ENCODE data around the gene AMDHD2. TPM values are rescaled to one million over a fixed set of nuclear protein-coding genes. Genes with fewer than 3 reads are reported as not detected.

The AMDHD2 gene
- total and polyA plus RNA-seq, 2 experiments from 2014 or later, result 20.2 to 68.1 TPM

DNA sequence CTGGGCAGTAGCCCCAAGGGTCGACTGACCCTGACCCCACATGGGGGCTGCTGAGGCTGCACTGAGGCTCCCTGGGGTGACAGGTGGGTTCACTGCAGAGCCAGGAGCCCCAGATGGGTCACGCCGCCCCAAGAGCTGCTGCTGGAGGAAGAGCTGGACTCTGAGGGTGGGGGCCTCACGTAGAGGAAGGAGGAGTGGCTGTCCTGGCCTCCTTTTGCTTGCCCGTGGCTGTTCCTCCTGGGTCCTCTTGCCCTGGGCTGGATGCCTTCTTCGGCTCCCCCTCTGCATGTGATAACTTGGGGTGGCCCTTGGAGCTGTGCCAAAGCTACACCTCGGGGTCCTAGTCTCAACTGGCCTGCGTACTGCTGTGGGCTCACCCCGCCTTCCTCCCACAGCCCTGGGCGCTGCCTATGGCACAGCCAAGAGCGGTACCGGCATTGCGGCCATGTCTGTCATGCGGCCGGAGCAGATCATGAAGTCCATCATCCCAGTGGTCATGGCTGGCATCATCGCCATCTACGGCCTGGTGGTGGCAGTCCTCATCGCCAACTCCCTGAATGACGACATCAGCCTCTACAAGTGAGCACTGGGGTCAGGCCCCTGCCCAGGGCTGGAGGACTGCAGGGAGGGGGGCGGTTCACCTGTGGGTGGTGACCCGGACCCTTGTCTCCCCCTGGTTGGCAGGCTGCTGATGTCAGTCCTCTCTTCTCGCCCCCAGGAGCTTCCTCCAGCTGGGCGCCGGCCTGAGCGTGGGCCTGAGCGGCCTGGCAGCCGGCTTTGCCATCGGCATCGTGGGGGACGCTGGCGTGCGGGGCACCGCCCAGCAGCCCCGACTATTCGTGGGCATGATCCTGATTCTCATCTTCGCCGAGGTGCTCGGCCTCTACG is 1.1 kb upstream of the AMDHD2 start:
- Mint-ChIP-seq H3K27ac (peak overlapping the region; percentile 93; the same call in 1 of the 2 replicates), H3K4me1 (peaks cover 37% of the 10 kb centered on the region)
- no peak for TF ChIP-seq ZNF331 (CRISPR knock-in tag; IDR thresholded peaks at IDR 0.05; ENCODE audit: low read depth)
- TF ChIP-seq, protein P1, sequence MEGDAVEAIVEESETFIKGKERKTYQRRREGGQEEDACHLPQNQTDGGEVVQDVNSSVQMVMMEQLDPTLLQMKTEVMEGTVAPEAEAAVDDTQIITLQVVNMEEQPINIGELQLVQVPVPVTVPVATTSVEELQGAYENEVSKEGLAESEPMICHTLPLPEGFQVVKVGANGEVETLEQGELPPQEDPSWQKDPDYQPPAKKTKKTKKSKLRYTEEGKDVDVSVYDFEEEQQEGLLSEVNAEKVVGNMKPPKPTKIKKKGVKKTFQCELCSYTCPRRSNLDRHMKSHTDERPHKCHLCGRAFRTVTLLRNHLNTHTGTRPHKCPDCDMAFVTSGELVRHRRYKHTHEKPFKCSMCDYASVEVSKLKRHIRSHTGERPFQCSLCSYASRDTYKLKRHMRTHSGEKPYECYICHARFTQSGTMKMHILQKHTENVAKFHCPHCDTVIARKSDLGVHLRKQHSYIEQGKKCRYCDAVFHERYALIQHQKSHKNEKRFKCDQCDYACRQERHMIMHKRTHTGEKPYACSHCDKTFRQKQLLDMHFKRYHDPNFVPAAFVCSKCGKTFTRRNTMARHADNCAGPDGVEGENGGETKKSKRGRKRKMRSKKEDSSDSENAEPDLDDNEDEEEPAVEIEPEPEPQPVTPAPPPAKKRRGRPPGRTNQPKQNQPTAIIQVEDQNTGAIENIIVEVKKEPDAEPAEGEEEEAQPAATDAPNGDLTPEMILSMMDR (conservative IDR thresholded peaks at IDR 0.05; ENCODE audit: low read depth in 2 of 2), result peak in 1 of 2 experiments; percentile 14; a peak in 1 of 4 replicates

DNA sequence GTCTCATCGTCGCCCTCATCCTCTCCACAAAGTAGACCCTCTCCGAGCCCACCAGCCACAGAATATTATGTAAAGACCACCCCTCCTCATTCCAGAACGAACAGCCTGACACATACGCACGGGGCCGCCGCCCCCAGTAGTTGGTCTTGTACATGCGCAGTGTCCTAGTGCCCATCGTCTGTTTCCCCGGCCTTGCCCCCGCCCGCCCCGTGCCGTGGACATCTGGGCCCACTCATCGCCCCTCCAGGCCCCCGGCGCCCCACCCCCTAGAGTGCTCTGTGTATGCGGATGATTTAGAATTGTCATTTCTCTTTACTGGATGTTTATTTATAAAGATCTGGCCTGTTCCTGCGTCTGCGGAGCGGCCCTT is 475 bp upstream of the AMDHD2 start:
- Histone ChIP-seq H3K36me3 (ENCODE audit: insufficient read depth) (no peaks in the 10 kb centered on the region), H3K27me3 (ENCODE audit: insufficient read depth) (no peaks in the 10 kb centered on the region), H3K9me2 (ENCODE audit: insufficient read depth) (no peaks in the 10 kb centered on the region), H3K79me2 (replicated peaks; ENCODE audit: insufficient read depth) (peaks cover 58% of the 10 kb centered on the region), H3K4me2 (peak overlapping the region; percentile 76), H3K27ac (ENCODE audit: low read depth) (0 out of 2 replicates have a peak overlapping the region, but pooled peaks have one; percentile 45), H2AFZ (no peak overlapping the region), H3F3A (replicated peaks; ENCODE audit: low read depth) (peaks cover 24% of the 10 kb centered on the region; the same call in 1 of the 2 replicates), H4K20me1 (replicated peaks; ENCODE audit: insufficient read depth) (peaks cover 32% of the 10 kb centered on the region), H3K4me1 (ENCODE audit: insufficient read depth) (peaks cover 9% of the 10 kb centered on the region; the same call in 1 of the 2 replicates), H3K4me3 (peak overlapping the region; percentile 46; the same call in 1 of the 2 replicates)
- H3K4me3 Mint-ChIP-seq, result peak overlapping the region; percentile 70
- no peak for ATAC-seq
- H3K27me3 Mint-ChIP-seq (ENCODE audit: insufficient read depth, low read depth, poor library complexity), result peaks cover 23% of the 10 kb centered on the region
- peak overlapping the region; percentile 93 for H3K27ac Mint-ChIP-seq
- H3K36me3 Mint-ChIP-seq (ENCODE audit: low read depth), result peaks cover 29% of the 10 kb centered on the region
- peaks cover 41% of the 10 kb centered on the region for H3K4me1 Mint-ChIP-seq
- no peak for DNase-seq (ENCODE audit: low spot score)
- H3K9me3 Mint-ChIP-seq, result no peaks in the 10 kb centered on the region; the same call in 2 of the 3 replicates
- TF ChIP-seq EZH2 (IDR thresholded peaks at IDR 0.05; ENCODE audit: low read depth, unreplicated experiment), result no peak
- TF ChIP-seq EZH2phosphoT487 (IDR thresholded peaks at IDR 0.05; ENCODE audit: unreplicated experiment), result no peak
- TF ChIP-seq, protein P2, sequence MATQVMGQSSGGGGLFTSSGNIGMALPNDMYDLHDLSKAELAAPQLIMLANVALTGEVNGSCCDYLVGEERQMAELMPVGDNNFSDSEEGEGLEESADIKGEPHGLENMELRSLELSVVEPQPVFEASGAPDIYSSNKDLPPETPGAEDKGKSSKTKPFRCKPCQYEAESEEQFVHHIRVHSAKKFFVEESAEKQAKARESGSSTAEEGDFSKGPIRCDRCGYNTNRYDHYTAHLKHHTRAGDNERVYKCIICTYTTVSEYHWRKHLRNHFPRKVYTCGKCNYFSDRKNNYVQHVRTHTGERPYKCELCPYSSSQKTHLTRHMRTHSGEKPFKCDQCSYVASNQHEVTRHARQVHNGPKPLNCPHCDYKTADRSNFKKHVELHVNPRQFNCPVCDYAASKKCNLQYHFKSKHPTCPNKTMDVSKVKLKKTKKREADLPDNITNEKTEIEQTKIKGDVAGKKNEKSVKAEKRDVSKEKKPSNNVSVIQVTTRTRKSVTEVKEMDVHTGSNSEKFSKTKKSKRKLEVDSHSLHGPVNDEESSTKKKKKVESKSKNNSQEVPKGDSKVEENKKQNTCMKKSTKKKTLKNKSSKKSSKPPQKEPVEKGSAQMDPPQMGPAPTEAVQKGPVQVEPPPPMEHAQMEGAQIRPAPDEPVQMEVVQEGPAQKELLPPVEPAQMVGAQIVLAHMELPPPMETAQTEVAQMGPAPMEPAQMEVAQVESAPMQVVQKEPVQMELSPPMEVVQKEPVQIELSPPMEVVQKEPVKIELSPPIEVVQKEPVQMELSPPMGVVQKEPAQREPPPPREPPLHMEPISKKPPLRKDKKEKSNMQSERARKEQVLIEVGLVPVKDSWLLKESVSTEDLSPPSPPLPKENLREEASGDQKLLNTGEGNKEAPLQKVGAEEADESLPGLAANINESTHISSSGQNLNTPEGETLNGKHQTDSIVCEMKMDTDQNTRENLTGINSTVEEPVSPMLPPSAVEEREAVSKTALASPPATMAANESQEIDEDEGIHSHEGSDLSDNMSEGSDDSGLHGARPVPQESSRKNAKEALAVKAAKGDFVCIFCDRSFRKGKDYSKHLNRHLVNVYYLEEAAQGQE (IDR thresholded peaks at IDR 0.05; ENCODE audit: unreplicated experiment), result no peak
- no peak for TF ChIP-seq POLR2AphosphoS5 (IDR thresholded peaks at IDR 0.05; ENCODE audit: low read depth)
- no peak for TF ChIP-seq STAT1 (IDR thresholded peaks at IDR 0.05; ENCODE audit: unreplicated experiment)
- TF ChIP-seq NANOG (IDR thresholded peaks at IDR 0.05; ENCODE audit: borderline replicate concordance), result no peak
- TF ChIP-seq JUNB (IDR thresholded peaks at IDR 0.05; ENCODE audit: unreplicated experiment), result no peak

More for the DNA sequence above, 1.1 kb upstream of the AMDHD2 start:
- peaks cover 31% of the 10 kb centered on the region for H4K20me1 ChIP-seq (replicated peaks; ENCODE audit: insufficient read depth)
- no peak overlapping the region for H2AFZ ChIP-seq
- Mint-ChIP-seq H3K9me3 (no peaks in the 10 kb centered on the region; the same call in 2 of the 3 replicates), H3K27me3 (ENCODE audit: insufficient read depth, low read depth, poor library complexity) (peaks cover 24% of the 10 kb centered on the region), H3K4me3 (peak overlapping the region; percentile 70), H3K36me3 (ENCODE audit: low read depth) (peaks cover 23% of the 10 kb centered on the region)
- peaks cover 24% of the 10 kb centered on the region; the same call in 1 of the 2 replicates for H3F3A ChIP-seq (replicated peaks; ENCODE audit: low read depth)
- no peaks in the 10 kb centered on the region for H3K36me3 ChIP-seq (ENCODE audit: insufficient read depth)
- no peaks in the 10 kb centered on the region for H3K27me3 ChIP-seq (ENCODE audit: insufficient read depth)
- H3K4me2 ChIP-seq, result no peak overlapping the region
- H3K4me1 ChIP-seq (ENCODE audit: insufficient read depth), result peaks cover 10% of the 10 kb centered on the region; the same call in 1 of the 2 replicates
- H3K9me2 ChIP-seq (ENCODE audit: insufficient read depth), result no peaks in the 10 kb centered on the region
- ATAC-seq (no peak), DNase-seq (ENCODE audit: low spot score) (no peak)
- 0 out of 2 replicates have a peak overlapping the region, but pooled peaks have one; percentile 45 for H3K27ac ChIP-seq (ENCODE audit: low read depth)
- H3K4me3 ChIP-seq, result no peak overlapping the region
- H3K79me2 ChIP-seq (replicated peaks; ENCODE audit: insufficient read depth), result peaks cover 61% of the 10 kb centered on the region

Measured in GM23338 (cell line).